Measurements from ENCODE around the gene ATOSA.

ATOSA gene

DNA sequence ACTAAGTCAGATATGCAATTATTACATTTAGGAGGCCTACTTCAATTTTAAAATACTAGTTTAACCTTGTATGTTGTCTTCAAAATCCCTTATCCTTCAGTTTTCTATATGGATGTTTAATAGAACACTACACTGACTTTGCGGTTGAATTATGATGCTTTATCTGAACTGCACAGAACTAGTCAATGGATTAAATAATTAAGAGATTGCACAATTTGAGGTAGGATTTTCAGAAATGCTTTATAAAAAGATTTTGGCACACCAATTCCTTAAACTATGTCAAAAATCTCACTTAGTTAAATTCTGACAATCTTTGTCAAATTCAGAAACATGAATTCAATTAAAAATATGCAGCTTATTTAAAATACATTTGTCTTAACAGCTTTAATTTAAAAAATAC is 28.1 kb downstream of the ATOSA start:
- DNase-seq (ENCODE audit: low read depth), result no peak

DNA sequence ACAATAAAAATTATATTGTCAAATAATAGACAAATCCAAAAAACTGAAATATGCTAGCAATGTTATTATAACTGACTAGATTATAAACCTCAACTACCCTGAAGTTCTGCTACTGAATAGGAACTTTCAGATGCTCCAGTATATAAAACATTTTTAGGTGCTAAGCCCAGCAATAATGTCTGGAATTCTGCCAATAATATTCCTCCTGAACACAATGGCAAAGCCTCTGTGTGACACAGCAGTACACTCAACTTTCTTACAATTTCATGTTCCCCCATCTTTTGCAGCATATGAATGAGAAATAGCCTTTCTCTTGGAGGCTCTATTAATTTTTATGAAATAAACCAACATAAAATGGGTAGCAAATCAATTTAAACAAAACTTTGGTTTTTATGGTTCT is 29.5 kb downstream of the ATOSA start:
- no peak for DNase-seq (ENCODE audit: low read depth)

DNA sequence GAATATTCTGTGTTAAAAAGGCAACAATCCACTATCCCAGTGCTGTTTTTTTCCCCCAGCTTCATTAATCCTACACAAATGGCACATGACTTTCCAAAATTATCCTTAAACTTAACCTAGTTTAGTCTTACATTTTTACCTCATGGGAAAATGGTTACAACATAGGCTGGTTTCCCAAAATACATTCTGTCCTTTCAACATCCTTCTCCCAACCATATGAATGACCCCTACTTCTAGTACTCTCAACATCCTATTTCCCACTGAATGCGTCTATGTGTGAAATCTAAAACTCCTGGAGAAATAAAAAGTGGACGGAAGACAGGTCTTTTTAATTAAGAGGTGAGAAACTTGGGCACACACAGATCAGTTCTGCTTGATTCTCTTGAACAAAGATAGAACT is 33.3 kb downstream of the ATOSA start:
- DNase-seq (ENCODE audit: low read depth), result no peak

DNA sequence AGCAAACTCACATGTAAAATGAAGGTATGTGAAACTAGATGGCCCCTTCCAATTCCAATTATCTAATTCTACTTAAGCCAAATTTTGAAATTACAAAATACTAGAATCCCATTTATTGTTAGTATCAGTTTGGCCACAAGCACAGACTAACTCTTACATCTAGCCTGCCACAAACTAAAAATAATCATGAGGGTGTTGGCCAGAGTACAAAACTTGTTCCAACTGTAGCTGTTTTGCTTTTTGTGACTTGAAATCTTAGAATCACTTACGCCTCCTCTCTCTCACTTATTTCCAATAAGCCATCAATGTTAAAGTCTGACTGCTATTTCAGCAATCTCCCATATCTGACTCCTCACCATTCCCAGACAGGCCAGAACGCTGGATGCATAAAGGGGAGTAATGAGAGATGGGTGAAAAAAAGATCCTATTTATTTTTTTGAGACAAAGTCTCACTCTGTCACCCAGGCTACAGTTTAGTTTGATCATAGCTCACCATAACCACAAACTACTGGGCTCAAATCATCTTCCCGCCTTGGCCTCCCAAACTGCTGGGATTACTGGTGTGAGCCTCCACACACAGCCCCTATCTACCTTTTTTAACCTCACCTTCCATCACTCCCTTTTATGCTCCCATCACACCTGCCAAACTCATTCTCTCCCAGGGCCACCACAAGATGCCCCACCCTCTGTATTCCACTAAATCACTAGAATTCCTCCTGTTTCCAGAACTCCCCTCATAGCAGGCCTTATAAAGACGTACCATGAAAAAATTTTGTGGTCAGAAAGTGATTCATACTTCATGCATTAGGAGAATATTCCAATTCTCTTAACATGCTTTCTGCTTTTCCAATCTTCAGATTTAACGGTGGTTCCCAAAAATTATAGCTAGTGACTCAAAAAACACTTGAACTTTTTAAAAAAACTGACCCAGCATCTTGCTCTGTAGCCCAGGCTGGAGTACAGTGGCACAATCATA is 36.5 kb downstream of the ATOSA start:
- no peak for DNase-seq (ENCODE audit: low read depth)

DNA sequence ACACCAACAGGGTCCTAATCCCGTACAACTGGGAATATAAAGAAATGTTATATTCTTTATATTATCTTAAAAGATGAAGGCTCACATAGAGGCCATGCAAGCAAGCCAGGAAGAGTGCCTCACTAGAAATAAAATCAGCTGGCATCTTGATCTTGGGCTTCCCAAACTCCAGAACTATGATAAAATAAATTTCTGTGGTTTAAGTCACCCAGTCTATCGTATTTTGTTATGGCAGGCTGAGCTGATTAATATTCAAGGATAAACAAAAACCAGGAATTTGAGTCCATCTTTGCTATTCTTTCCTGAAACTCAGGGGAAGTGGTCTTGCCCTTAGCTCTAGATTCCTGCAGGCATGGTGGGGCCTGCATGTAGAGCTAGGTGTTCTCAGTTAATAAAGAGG is 42.7 kb downstream of the ATOSA start:
- DNase-seq (ENCODE audit: low read depth), result no peak

DNA sequence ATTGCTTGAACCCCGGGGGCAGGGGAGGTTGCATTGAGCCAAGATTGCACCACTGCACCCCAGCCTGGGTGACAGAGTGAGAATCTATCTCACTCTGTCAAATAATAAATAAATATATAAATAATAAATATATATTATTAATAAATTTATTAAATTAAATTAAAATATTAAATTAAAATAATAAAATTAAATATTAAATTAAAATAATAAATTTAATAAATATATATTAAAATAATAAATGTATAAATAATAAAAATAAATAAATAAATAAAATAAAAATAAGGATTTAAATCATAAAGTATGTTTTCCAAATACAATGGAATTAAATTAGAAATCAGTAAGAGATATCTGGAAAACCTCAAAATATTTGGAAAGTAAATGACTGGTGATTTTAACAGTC is 43.3 kb downstream of the ATOSA start:
- DNase-seq (ENCODE audit: low read depth), result no peak
